ENCODE measurements around the gene PANX3.

The PANX3 gene

DNA sequence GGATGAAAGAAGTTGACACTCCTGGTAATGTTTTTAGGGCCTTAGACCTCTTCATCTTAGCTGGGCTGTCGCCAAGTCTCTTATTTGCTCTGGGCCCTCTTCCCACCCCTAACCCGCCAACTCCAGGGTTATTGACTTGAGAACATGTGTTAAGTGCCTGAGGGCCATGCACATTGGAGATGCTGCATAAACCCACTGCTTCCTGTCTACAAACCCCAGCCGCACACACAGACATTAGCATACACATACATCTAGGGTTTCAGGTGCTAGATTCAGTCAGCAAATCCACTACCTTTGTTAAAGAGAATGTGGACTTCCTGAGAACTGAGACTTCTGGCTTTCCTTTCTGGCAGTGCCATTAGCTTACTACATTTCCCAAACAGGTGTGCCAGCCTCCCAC, 817 bp downstream of the PANX3 start:
- TF ChIP-seq, protein P1, sequence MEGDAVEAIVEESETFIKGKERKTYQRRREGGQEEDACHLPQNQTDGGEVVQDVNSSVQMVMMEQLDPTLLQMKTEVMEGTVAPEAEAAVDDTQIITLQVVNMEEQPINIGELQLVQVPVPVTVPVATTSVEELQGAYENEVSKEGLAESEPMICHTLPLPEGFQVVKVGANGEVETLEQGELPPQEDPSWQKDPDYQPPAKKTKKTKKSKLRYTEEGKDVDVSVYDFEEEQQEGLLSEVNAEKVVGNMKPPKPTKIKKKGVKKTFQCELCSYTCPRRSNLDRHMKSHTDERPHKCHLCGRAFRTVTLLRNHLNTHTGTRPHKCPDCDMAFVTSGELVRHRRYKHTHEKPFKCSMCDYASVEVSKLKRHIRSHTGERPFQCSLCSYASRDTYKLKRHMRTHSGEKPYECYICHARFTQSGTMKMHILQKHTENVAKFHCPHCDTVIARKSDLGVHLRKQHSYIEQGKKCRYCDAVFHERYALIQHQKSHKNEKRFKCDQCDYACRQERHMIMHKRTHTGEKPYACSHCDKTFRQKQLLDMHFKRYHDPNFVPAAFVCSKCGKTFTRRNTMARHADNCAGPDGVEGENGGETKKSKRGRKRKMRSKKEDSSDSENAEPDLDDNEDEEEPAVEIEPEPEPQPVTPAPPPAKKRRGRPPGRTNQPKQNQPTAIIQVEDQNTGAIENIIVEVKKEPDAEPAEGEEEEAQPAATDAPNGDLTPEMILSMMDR (IDR thresholded peaks at IDR 0.05): no peak
- H3K4me3 ChIP-seq: no peak overlapping the region
- no peak overlapping the region for H3K27ac ChIP-seq
- DNase-seq (ENCODE audit: low spot score): no peak

DNA sequence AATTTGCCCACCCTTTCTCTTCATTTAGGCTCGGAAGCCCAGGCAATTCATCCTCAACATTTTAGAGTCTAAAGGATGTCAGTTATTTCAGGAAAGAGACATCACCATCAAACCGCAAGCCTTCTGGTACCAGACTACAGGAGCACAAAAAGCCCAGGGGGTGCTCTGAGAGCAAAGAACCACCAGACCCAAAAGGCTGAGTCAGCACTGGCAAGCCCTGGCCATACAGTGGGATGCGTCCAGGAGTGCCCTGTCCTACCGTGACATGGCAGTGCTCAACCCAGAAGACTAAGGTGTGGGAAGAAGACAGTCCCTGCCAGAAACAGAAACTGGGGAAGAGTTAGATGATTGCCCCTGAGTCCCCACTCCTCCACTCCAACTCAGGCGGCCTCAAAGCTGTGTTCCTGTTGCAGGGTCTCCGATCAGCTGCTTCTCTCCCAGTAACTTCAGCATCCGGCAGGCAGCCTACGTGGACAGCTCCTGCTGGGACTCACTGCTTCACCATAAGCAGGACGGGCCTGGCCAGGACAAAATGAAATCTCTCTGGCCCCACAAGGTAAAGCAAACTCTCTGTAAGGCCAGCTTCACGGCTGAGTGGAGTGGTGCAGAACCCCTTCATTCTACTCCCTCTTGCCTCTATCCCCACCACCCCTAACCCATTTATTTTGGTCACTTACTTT, 1.5 kb downstream of the PANX3 start:
- Histone ChIP-seq H3K4me3 (no peak overlapping the region), H3K27ac (no peak overlapping the region)
- DNase-seq (ENCODE audit: low spot score): no peak
- TF ChIP-seq, protein P1 (IDR thresholded peaks at IDR 0.05): no peak

DNA sequence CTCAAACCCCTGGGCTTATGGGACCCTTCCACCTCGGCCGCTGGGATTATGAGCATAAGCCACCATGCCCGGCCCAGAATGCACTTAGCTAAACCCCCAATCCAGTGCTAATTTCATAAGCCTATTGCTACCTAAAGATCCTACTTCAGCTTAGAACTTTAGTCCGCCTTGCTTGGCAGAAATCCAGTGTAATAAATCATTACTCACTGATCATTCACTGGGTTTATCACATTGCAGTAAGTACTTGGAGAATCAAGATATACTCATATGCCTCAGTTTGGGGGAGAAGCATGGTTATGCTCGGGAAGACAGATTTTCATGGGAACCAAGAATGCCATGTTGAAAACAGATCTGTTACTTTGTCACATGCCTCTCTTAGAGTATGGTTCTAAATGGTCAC, 7.6 kb downstream of the PANX3 start:
- no peak overlapping the region for H3K4me3 ChIP-seq
- TF ChIP-seq, protein P1 (IDR thresholded peaks at IDR 0.05): no peak
- no peak for DNase-seq (ENCODE audit: low spot score)
- H3K27ac ChIP-seq: no peak overlapping the region

DNA sequence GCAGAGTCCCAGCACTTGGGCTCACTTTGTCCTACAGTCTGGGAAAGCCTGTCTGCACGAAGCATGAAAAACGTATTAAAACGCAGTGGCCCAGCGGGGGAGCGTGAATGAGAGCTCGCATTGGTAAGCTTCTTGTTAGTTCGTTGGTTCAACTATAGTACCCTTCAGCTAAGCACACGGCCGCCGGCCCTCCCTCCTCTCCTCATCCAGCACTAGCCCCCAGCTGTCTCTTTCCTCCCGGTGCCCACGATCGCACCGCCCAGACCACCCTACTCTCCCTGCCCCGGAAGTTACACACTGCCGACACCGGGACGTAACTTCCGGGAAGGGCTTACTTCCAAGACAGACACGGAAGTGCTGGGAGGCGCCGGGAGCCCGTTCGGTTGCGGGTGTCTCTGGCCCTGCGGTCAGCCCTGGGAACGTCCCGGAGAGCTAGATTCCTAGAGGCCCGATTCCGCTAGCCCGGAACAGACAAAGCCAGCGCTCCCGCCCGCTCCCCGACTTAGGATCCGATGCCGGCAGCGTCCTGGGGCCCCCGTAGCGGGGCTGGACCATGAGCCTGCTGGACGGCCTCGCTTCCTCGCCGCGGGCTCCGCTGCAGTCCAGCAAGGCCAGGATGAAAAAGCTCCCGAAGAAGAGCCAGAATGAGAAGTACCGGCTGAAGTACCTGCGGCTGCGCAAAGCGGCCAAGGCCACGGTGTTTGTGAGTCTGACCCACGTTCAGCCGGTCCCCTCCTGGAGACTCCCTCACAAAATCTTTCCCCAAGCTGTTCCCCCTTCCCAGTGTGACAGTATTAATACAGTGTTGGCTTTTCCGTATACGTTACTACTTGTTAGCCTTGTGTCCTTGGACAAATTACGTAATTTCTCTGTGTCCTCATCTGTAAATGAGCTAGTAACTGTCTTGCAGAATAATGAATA, 11.6 kb downstream of the PANX3 start, which contains the start of gene TBRG1:
Gene TBRG1 (plus strand): TSS at position 334 of the 921 bp plus-strand sequence. CDS start 220 bp downstream, at position 554.
- peak; percentile 94 for DNase-seq (ENCODE audit: low spot score)
- H3K4me3 ChIP-seq: peak within 1 kb of the TSS; percentile 95
- H3K27ac ChIP-seq: peak within 1 kb of the TSS; percentile 65 to 96
- TF ChIP-seq, protein P1 (IDR thresholded peaks at IDR 0.05): no peak

DNA sequence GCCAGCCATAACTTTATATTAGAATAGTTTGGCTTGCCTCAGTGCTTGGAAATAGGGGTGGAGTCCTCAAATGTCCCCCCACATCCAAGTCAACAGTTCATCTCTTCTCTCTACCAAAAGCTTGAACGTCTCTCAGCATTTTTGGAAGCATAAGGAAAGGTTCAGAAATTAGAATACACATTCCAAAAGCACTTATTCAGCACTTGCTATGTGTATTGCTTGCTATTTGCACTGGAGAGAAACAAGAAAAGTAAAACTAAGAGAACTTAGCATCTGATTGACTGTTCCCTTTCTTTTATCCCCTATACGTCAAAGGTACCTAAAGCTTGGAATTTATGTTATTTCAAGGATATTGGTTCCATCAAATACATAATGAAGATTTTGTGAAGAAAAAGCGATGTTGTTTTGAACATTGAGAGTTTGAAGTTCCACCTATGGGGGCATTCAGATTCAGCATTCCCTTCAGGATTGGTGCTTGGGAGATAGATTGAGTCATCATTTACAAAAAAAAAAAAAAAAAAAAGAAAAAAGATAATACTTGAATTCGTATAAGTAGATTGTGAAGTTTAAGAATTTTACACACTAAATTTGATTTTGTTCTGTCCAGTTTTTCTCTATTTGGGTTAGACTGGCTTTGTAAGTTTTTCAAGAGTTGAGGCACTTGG, 12.8 kb downstream of the PANX3 start:
- Histone ChIP-seq H3K27ac (peak overlapping the region in 1 of 2 donors; percentile 96), H3K4me3 (peak overlapping the region; percentile 95)
- TF ChIP-seq, protein P1 (IDR thresholded peaks at IDR 0.05): no peak
- DNase-seq (ENCODE audit: low spot score): no peak

DNA sequence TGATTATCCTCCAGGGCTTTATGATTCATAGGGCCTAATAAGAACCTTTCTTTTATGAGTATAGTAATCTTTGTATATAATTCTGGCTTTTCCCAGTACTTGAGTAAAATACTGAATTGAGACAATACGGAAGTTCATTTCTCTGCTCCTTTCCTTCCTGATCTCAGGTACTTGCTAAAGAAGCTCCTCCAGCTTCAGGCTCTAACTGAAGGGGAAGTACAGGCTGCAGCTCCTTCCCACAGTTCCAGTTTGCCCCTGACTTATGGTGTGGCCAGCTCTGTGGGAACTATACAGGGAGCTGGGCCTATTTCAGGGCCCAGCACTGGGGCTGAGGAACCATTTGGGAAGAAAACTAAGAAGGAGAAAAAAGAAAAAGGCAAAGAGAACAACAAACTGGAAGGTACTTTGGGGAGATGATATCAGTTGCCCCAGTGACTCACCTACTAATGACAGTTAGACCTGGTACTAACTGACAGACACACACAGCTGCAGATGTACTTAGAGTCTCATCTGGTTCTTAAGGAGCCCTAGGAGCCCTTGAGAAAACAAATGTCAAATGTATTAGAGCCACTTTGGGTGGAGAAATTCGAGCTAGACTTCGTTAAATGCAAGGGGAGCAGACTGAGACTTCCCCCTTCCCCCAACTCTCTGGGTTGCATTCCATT, 14.4 kb downstream of the PANX3 start:
- Histone ChIP-seq H3K4me3 (no peak overlapping the region), H3K27ac (no peak overlapping the region)
- TF ChIP-seq, protein P1 (IDR thresholded peaks at IDR 0.05): no peak
- DNase-seq (ENCODE audit: low spot score): no peak
